NT2/D1 (cell line): ENCODE data around the gene REV3L.

Source experiments
- SUZ12 ChIP-seq: IDR thresholded peaks from 2 replicates; pipeline ENCODE4 v1.6.1; 2011; ENCODE audit not compliant: insufficient read length, insufficient read depth; ENCODE audit errors: extremely low read depth
- ZNF274 ChIP-seq: IDR thresholded peaks from 2 replicates; pipeline ENCODE4 v1.6.1; 2011; ENCODE audit warnings: mild to moderate bottlenecking, low read depth, low read length

DNA sequence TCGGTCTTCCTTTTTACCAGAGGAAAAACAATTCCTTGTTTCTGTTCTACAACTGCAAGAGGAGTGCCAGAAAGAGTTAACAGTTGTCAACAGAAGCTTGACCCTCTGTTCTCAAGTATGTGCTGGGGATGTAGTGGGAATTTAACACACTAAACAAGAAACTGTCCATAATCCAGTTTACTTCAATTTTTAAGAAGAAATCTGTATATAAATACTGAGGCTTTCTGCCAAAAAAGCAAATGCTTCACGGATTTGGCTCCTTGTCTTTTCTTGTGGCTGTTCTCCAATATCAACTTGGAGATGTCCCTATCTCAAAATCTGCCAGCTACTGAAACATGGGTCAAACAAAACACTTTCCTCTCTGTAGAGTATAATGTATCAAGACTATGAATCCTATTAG is 26.8 kb downstream of the REV3L start:
- TF ChIP-seq ZNF274 (no peak), SUZ12 (no peak)
